Measurements from ENCODE around the gene MYL12A.

GRCh38 chr18:3217948-3218647 lies 29.5 kb upstream of the MYL12A start:
- no peak for TF ChIP-seq CTCF (IDR thresholded peaks at IDR 0.05)
- peak in 2 of 3 donors; percentile 26 to 53 for TF ChIP-seq POLR2A (IDR thresholded peaks at IDR 0.05)

Data from body of pancreas (tissue), 4 donors.